Measurements from ENCODE around the gene CAP1.
A peak's percentile ranks its signal among the peaks of the same experiment; 100 is the strongest.

CAP1 gene

GRCh38 chr1:40064797-40065499 is 24.4 kb downstream of the CAP1 start:
- H3K4me1 ChIP-seq (ENCODE audit: control insufficient read depth, insufficient read depth, low read depth, low read length): no peaks in the 10 kb centered on the region
- no peak overlapping the region for H3K14ac ChIP-seq (ENCODE audit: low read length in 2 of 2)
- H2BK15ac ChIP-seq (ENCODE audit: low read depth, poor library complexity, severe bottlenecking): no peak overlapping the region
- no peaks in the 10 kb centered on the region for H3K9me3 ChIP-seq (ENCODE audit: control insufficient read depth, low read length)
- H4K8ac ChIP-seq (ENCODE audit: low read length): no peak overlapping the region
- H3K4me3 ChIP-seq (ENCODE audit: insufficient read depth in 1 of 2, low read depth in 1 of 2, low read length in 2 of 2): no peak overlapping the region
- no peak overlapping the region for H2AFZ ChIP-seq (ENCODE audit: low read depth, low read length)
- H3K18ac ChIP-seq (ENCODE audit: low read depth in 1 of 2, low read length in 2 of 2): no peak overlapping the region
- DNase-seq: no peak
- no peak overlapping the region for H2BK5ac ChIP-seq (ENCODE audit: low read depth, low read length, poor library complexity, severe bottlenecking)
- no peaks in the 10 kb centered on the region for H3K27me3 ChIP-seq (ENCODE audit: control insufficient read depth in 1 of 2, insufficient read depth in 1 of 2, low read length in 2 of 2)
- 93% methylated on average over 2 of the region's 2 CpGs for WGBS
- H3K27ac ChIP-seq (ENCODE audit: low read length, poor library complexity, severe bottlenecking): no peak overlapping the region
- peaks cover 33% of the 10 kb centered on the region for H3K79me1 ChIP-seq (replicated peaks; ENCODE audit: low read length, poor library complexity, severe bottlenecking)
- peaks cover 45 to 97% of the 10 kb centered on the region in 2 experiments for H3K36me3 ChIP-seq (ENCODE audit: control insufficient read depth in 1 of 2, insufficient read depth in 2 of 2, low read depth in 1 of 2, low read length in 2 of 2)
- H3K23ac ChIP-seq (ENCODE audit: low read length in 2 of 2): no peak overlapping the region
- no peak overlapping the region for H3K9ac ChIP-seq (ENCODE audit: low read length)
- no peak overlapping the region for H2AK5ac ChIP-seq (ENCODE audit: low read length, severe bottlenecking)
- H2BK120ac ChIP-seq (ENCODE audit: low read depth, low read length): no peak overlapping the region
- no peak overlapping the region for H4K91ac ChIP-seq (ENCODE audit: low read length)
- no peak overlapping the region for H2BK12ac ChIP-seq (ENCODE audit: low read length in 2 of 2)
- H3K4me2 ChIP-seq (ENCODE audit: low read length, poor library complexity, severe bottlenecking): no peak overlapping the region
- no peak overlapping the region for H3K4ac ChIP-seq (ENCODE audit: low read depth in 1 of 2, low read length in 2 of 2)

GRCh38 chr1:40067023-40067422 is 26.5 kb downstream of the CAP1 start:
- H3K9ac ChIP-seq (ENCODE audit: low read length): peak overlapping the region; percentile 2
- no peak overlapping the region for H2BK12ac ChIP-seq (ENCODE audit: low read length in 2 of 2)
- H2AFZ ChIP-seq (ENCODE audit: low read depth, low read length): no peak overlapping the region
- peaks cover 58 to 97% of the 10 kb centered on the region in 2 experiments for H3K36me3 ChIP-seq (ENCODE audit: control insufficient read depth in 1 of 2, insufficient read depth in 2 of 2, low read depth in 1 of 2, low read length in 2 of 2)
- H3K4me3 ChIP-seq (ENCODE audit: insufficient read depth in 1 of 2, low read depth in 1 of 2, low read length in 2 of 2): no peak overlapping the region
- H3K4me1 ChIP-seq (ENCODE audit: control insufficient read depth, insufficient read depth, low read depth, low read length): no peaks in the 10 kb centered on the region
- no peak overlapping the region for H2BK5ac ChIP-seq (ENCODE audit: low read depth, low read length, poor library complexity, severe bottlenecking)
- no peak overlapping the region for H3K4ac ChIP-seq (ENCODE audit: low read depth in 1 of 2, low read length in 2 of 2)
- H3K4me2 ChIP-seq (ENCODE audit: low read length, poor library complexity, severe bottlenecking): no peak overlapping the region
- no peak overlapping the region for H3K18ac ChIP-seq (ENCODE audit: low read depth in 1 of 2, low read length in 2 of 2)
- 82% methylated on average over 2 of the region's 2 CpGs for whole genome bisulfite sequencing
- DNase-seq: no peak
- no peak overlapping the region for H2AK5ac ChIP-seq (ENCODE audit: low read length, severe bottlenecking)
- H3K27ac ChIP-seq (ENCODE audit: low read length, poor library complexity, severe bottlenecking): no peak overlapping the region
- peak overlapping the region; percentile 45 for H4K8ac ChIP-seq (ENCODE audit: low read length)
- H2BK15ac ChIP-seq (ENCODE audit: low read depth, poor library complexity, severe bottlenecking): no peak overlapping the region
- H3K27me3 ChIP-seq (ENCODE audit: control insufficient read depth in 1 of 2, insufficient read depth in 1 of 2, low read length in 2 of 2): no peaks in the 10 kb centered on the region
- H3K14ac ChIP-seq (ENCODE audit: low read length in 2 of 2): no peak overlapping the region
- no peak overlapping the region for H2BK120ac ChIP-seq (ENCODE audit: low read depth, low read length)
- H3K79me1 ChIP-seq (replicated peaks; ENCODE audit: low read length, poor library complexity, severe bottlenecking): peaks cover 28% of the 10 kb centered on the region
- H3K23ac ChIP-seq (ENCODE audit: low read length in 2 of 2): no peak overlapping the region
- no peak overlapping the region for H4K91ac ChIP-seq (ENCODE audit: low read length)
- no peaks in the 10 kb centered on the region for H3K9me3 ChIP-seq (ENCODE audit: control insufficient read depth, low read length)

- WGBS: 99% methylated on average over 3 of the region's 3 CpGs
- no peak overlapping the region for H2AK5ac ChIP-seq (ENCODE audit: low read length, severe bottlenecking)
Observed at GRCh38 chr1:40067851-40068250, 27.3 kb downstream of the CAP1 start.

GRCh38 chr1:40072142-40072541 is 31.6 kb downstream of the CAP1 start:
- peaks cover 2% of the 10 kb centered on the region for H3K4me1 ChIP-seq (ENCODE audit: control insufficient read depth, insufficient read depth, low read depth, low read length)
- no peak overlapping the region for H2BK12ac ChIP-seq (ENCODE audit: low read length in 2 of 2)
- H2BK120ac ChIP-seq (ENCODE audit: low read depth, low read length): no peak overlapping the region
- no peak overlapping the region for H3K4me3 ChIP-seq (ENCODE audit: insufficient read depth in 1 of 2, low read depth in 1 of 2, low read length in 2 of 2)
- H3K23ac ChIP-seq (ENCODE audit: low read length in 2 of 2): no peak overlapping the region
- peaks cover 6% of the 10 kb centered on the region for H3K79me1 ChIP-seq (replicated peaks; ENCODE audit: low read length, poor library complexity, severe bottlenecking)
- no peak overlapping the region for H4K91ac ChIP-seq (ENCODE audit: low read length)
- H3K9me3 ChIP-seq (ENCODE audit: control insufficient read depth, low read length): no peaks in the 10 kb centered on the region
- H3K18ac ChIP-seq (ENCODE audit: low read depth in 1 of 2, low read length in 2 of 2): no peak overlapping the region
- no peak overlapping the region for H2BK15ac ChIP-seq (ENCODE audit: low read depth, poor library complexity, severe bottlenecking)
- H3K14ac ChIP-seq (ENCODE audit: low read length in 2 of 2): no peak overlapping the region
- no peak overlapping the region for H3K4ac ChIP-seq (ENCODE audit: low read depth in 1 of 2, low read length in 2 of 2)
- no peak overlapping the region for H2BK5ac ChIP-seq (ENCODE audit: low read depth, low read length, poor library complexity, severe bottlenecking)
- H4K8ac ChIP-seq (ENCODE audit: low read length): no peak overlapping the region
- no peak overlapping the region for H2AFZ ChIP-seq (ENCODE audit: low read depth, low read length)
- H3K9ac ChIP-seq (ENCODE audit: low read length): no peak overlapping the region
- no peak overlapping the region for H3K4me2 ChIP-seq (ENCODE audit: low read length, poor library complexity, severe bottlenecking)
- peaks cover 54 to 83% of the 10 kb centered on the region in 2 experiments for H3K36me3 ChIP-seq (ENCODE audit: control insufficient read depth in 1 of 2, insufficient read depth in 2 of 2, low read depth in 1 of 2, low read length in 2 of 2)
- no peak overlapping the region for H2AK5ac ChIP-seq (ENCODE audit: low read length, severe bottlenecking)
- no peak for DNase-seq
- H3K27ac ChIP-seq (ENCODE audit: low read length, poor library complexity, severe bottlenecking): no peak overlapping the region
- H3K27me3 ChIP-seq (ENCODE audit: control insufficient read depth in 1 of 2, insufficient read depth in 1 of 2, low read length in 2 of 2): no peaks in the 10 kb centered on the region

More at GRCh38 chr1:40067851-40068250, 27.3 kb downstream of the CAP1 start:
- Histone ChIP-seq H3K27me3 (ENCODE audit: control insufficient read depth in 1 of 2, insufficient read depth in 1 of 2, low read length in 2 of 2) (no peaks in the 10 kb centered on the region), H3K18ac (ENCODE audit: low read depth in 1 of 2, low read length in 2 of 2) (no peak overlapping the region), H3K4me3 (ENCODE audit: insufficient read depth in 1 of 2, low read depth in 1 of 2, low read length in 2 of 2) (no peak overlapping the region), H2AFZ (ENCODE audit: low read depth, low read length) (no peak overlapping the region), H2BK15ac (ENCODE audit: low read depth, poor library complexity, severe bottlenecking) (no peak overlapping the region), H2BK12ac (ENCODE audit: low read length in 2 of 2) (no peak overlapping the region), H3K9ac (ENCODE audit: low read length) (no peak overlapping the region), H4K8ac (ENCODE audit: low read length) (no peak overlapping the region), H2BK5ac (ENCODE audit: low read depth, low read length, poor library complexity, severe bottlenecking) (no peak overlapping the region), H3K79me1 (replicated peaks; ENCODE audit: low read length, poor library complexity, severe bottlenecking) (peaks cover 26% of the 10 kb centered on the region), H3K4me1 (ENCODE audit: control insufficient read depth, insufficient read depth, low read depth, low read length) (no peaks in the 10 kb centered on the region), H4K91ac (ENCODE audit: low read length) (no peak overlapping the region), H2BK120ac (ENCODE audit: low read depth, low read length) (no peak overlapping the region), H3K36me3 (ENCODE audit: control insufficient read depth in 1 of 2, insufficient read depth in 2 of 2, low read depth in 1 of 2, low read length in 2 of 2) (peaks cover 56 to 97% of the 10 kb centered on the region in 2 experiments), H3K23ac (ENCODE audit: low read length in 2 of 2) (no peak overlapping the region), H3K27ac (ENCODE audit: low read length, poor library complexity, severe bottlenecking) (no peak overlapping the region), H3K4ac (ENCODE audit: low read depth in 1 of 2, low read length in 2 of 2) (no peak overlapping the region), H3K4me2 (ENCODE audit: low read length, poor library complexity, severe bottlenecking) (no peak overlapping the region), H3K14ac (ENCODE audit: low read length in 2 of 2) (no peak overlapping the region), H3K9me3 (ENCODE audit: control insufficient read depth, low read length) (no peaks in the 10 kb centered on the region)
- no peak for DNase-seq
